Bronchial epithelial cell (primary cell): Measurements from ENCODE around the gene ELL3. TPM values are rescaled to one million over a fixed set of nuclear protein-coding genes. Genes with fewer than 3 reads are reported as not detected.
"Not testable (repeated sequence)": the region's sequence is repeated elsewhere in the genome, so short reads cannot be mapped to it uniquely, and the experiment has no call there.

Experiments
- DNase-seq: peaks from one replicate; pipeline ENCODE4 v3.0.0-alpha.2; 2010; ENCODE audit warnings: low read depth
- FAIRE-seq: peaks from 2 replicates; lab custom pipeline; 2011; peaks lifted over from hg19 to GRCh38; lab: Jason Lieb, UNC
- H3K27me3 ChIP-seq: 2 replicates; pipeline ENCODE4 v1.5.1; 2011; ENCODE audit warnings: low read length; ENCODE audit not compliant: control insufficient read depth, insufficient read depth
- H3K36me3 ChIP-seq: 2 replicates; pipeline ENCODE4 v1.5.1; 2011; ENCODE audit warnings: low read length; ENCODE audit not compliant: control insufficient read depth, insufficient read depth
- H3K4me3 ChIP-seq: 2 replicates; pipeline ENCODE4 v1.5.1; 2011; ENCODE audit warnings: mild to moderate bottlenecking, low read depth, low read length, control low read depth
- total RNA-seq: library from RNA; depleted of rRNA; stranded (reverse); fragments of >200 nt; gene quantifications from 2 replicates; pipeline ENCODE4 v1.2.1, GENCODE V29; 2014
- TF ChIP-seq, protein P1 (sequence below): IDR thresholded peaks from 2 replicates; pipeline ENCODE4 v1.5.1; 2011; ENCODE audit warnings: mild to moderate bottlenecking, moderate library complexity, low read length, control low read depth, inconsistent platforms; ENCODE audit not compliant: insufficient read depth, severe bottlenecking

The ELL3 gene
- total RNA-seq, 1 donor from 2014 or later: 23.2 TPM

DNA sequence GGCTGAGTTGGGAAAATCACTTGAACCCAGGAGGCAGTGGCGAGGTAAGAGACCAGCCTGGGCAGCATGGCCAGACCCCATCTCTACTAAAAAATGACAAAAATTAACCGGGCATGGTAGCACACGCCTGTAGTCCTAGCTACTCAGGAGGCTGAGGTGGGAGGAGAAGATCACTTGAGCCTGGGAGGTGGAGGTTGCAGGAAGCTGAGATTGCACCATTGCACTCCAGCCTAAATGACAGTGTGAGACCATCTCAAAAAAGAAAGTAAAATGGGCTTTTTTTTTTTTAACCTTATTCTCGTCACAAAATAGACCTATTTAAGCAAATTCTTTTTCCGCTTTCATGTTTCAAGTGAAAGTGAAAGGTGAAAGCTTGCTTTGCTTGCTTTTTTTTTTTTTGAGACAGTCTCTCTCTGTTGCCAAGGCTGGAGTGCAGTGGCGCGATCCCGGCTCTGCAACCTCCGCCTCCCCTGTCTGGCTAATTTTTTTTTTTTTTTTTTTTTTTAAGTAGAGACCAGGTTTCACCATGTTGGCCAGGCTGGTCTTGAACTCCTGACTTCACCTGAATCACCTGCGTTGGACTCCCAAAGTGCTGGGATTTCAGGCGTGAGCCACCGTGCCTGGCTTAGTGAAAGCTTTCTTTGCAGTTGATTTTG lies 26.9 kb downstream of the ELL3 start:
- H3K36me3 ChIP-seq: peaks cover 6% of the 10 kb centered on the region
- no peaks in the 10 kb centered on the region for H3K27me3 ChIP-seq
- H3K4me3 ChIP-seq: no peak overlapping the region
- FAIRE-seq: no peak
- no peak for DNase-seq
- TF ChIP-seq, protein P1, sequence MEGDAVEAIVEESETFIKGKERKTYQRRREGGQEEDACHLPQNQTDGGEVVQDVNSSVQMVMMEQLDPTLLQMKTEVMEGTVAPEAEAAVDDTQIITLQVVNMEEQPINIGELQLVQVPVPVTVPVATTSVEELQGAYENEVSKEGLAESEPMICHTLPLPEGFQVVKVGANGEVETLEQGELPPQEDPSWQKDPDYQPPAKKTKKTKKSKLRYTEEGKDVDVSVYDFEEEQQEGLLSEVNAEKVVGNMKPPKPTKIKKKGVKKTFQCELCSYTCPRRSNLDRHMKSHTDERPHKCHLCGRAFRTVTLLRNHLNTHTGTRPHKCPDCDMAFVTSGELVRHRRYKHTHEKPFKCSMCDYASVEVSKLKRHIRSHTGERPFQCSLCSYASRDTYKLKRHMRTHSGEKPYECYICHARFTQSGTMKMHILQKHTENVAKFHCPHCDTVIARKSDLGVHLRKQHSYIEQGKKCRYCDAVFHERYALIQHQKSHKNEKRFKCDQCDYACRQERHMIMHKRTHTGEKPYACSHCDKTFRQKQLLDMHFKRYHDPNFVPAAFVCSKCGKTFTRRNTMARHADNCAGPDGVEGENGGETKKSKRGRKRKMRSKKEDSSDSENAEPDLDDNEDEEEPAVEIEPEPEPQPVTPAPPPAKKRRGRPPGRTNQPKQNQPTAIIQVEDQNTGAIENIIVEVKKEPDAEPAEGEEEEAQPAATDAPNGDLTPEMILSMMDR: no peak

DNA sequence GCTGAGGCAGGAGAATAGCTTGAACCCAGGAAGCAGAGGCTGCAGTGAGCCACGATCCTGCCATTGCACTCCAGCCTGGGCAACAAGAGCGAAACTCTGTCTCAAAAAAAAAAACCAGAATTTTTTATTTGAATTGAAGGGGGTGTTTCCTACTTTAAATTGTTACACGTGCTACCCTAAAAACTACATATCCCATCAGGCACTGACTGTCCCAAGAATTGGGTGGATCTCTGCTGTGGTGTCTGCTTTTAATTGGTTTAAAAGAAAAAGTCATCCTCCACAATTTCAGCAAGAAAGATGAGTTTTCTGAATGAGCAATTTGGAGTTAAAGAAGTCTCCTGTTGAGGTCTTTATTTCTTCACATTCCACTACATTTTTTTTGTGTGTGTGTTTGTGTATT lies 28.4 kb downstream of the ELL3 start:
- no peak for DNase-seq
- no peak for FAIRE-seq
- Histone ChIP-seq H3K27me3 (no peaks in the 10 kb centered on the region), H3K4me3 (no peak overlapping the region), H3K36me3 (peaks cover 2% of the 10 kb centered on the region)
- TF ChIP-seq, protein P1: no peak

DNA sequence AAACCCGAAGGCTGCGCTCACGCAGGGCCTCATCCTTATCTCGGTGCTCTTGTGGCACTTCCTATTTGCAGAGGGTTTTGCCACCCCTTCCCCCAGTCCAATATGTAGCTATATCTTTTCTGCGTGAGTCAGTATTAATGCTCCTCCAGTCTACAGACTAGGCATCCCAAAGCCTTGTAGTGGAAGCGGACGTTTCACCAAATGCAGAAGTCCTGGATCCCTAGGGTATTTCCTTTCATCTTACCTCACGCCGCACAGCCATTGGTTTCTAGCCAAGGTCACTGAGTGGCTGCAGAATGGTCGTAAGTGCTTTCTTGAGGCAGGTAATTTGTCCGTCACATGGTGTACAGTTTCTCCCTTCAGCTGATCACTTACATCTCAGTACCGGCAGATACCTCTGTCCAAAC lies 29.9 kb downstream of the ELL3 start:
- not testable (repeated sequence) for H3K36me3 ChIP-seq, H3K27me3 ChIP-seq, FAIRE-seq
- H3K4me3 ChIP-seq: peak overlapping the region; percentile 57
- peak; percentile 54 for DNase-seq

DNA sequence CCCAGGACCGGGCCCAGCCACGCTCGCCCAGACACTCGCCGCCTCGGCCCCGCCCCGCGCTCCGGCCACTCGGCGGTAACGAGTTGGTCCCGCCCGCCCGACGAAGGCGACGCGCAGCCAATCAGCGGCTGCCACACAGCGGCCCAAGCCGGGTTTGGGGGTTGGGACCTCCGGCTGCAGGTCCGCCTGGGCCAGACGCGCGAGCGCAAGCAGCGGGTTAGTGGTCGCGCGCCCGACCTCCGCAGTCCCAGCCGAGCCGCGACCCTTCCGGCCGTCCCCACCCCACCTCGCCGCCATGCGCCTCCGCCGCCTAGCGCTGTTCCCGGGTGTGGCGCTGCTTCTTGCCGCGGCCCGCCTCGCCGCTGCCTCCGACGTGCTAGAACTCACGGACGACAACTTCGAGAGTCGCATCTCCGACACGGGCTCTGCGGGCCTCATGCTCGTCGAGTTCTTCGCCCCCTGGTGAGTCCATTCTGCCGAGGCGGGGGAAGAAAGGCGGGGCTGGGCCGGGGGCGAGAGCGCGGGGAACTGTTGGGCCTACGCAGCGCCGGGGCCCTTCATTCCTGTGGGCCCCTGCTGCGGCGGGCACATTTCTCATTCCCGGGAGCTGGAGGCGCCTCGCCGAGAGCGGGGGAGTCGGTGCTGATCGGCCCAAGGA lies 30.4 kb downstream of the ELL3 start, which contains the start of gene PDIA3:
Gene PDIA3 (plus strand): TSS at position 194 of the 658 bp plus-strand sequence. CDS start 102 bp downstream, at position 296.
- not testable (repeated sequence) for FAIRE-seq, H3K36me3 ChIP-seq, H3K27me3 ChIP-seq
- peak; percentile 75 for DNase-seq
- H3K4me3 ChIP-seq: peak within 1 kb of the TSS; percentile 57

DNA sequence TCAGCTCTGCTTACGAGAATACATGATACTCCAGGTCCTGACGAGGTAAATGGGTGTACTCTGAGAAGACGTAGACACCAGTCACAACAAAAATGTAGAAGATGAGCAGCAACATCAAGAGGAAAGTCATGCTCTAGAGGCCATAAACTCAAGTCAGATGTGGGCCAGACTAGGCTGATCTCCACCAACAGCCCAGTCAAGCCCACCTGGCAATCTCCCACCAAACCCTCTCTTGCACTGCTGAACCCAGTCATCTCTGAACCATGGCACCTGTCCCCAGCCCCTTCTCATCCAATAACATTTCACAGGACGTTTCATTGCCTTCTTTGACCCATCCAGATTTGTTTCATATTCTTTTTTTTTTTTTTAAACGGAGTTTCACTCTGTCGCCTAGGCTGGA lies 41.4 kb downstream of the ELL3 start:
- FAIRE-seq (no peak), DNase-seq (no peak)
- no peaks in the 10 kb centered on the region for H3K27me3 ChIP-seq
- H3K4me3 ChIP-seq: no peak overlapping the region
- TF ChIP-seq, protein P1: no peak
- no peaks in the 10 kb centered on the region for H3K36me3 ChIP-seq

DNA sequence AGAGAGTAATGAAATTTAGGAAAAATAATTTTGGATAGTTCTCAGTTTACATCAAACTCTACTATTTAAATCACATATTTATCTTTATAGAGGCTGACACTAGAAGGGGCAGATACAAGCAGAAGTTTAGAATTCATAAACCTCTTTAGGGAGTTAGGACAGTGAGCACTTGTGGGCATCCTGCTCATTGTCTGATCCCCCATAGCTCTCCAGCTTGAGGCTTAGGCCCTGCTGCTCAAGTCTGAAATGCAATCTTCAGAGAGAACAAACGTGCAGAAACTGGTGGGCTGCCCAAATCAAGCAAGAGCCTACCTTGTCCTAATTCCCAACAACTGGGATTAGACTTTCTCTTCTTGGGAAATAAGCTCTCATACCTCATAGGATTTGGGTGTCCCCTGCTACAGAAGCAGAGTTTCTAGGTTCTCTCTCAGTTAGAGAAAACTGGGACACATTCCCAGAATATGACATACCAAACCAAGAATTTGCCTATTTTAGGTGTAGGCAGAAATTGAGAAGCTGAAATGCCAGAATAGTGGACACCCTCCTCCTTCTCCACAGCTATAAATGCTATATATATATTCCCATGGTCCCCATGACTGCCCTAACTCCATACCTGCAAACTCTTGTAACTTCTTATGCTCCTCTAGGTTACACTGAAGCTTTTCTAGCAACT lies 48.6 kb downstream of the ELL3 start:
- H3K36me3 ChIP-seq, FAIRE-seq, H3K4me3 ChIP-seq, DNase-seq, H3K27me3 ChIP-seq: not testable (repeated sequence)

DNA sequence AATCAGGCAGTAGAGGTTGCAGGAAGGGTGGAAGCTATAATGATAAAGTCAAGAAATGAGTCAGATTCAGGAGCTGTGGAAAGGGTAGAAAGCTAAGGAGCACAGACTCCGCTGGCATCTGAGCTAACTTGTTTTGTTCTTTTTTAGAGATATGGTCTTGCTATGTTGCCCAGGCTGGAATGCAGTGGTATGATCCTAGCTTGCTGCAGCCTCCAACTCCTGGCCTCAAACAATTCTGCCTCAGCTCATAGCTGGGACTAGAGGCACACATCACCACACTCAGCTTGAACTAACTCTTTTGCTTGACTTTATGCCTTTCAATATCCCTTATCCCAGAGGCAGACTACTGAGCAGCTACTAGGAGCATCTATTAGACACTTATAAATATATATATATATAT lies 50.5 kb downstream of the ELL3 start:
- not testable (repeated sequence) for H3K36me3 ChIP-seq, DNase-seq, H3K27me3 ChIP-seq, FAIRE-seq, H3K4me3 ChIP-seq
